HG02870 (cell line): Measurements from ENCODE around the gene MAGEA11.
"Not testable (repeated sequence)": the region's sequence is repeated elsewhere in the genome, so short reads cannot be mapped to it uniquely, and the experiment has no call there.

Experiments
- ATAC-seq: cut with Tn5 transposase; IDR thresholded peaks from one replicate; pipeline ENCODE4 v1.9.1; 2021; ENCODE audit warnings: mild to moderate bottlenecking, moderate library complexity; ENCODE audit not compliant: unreplicated experiment

Gene MAGEA11

GRCh38 chrX:149711545-149712236 is at the start of gene MAGEA11:
TSS of gene MAGEA11 (plus strand) at chrX:149712060. CDS start at chrX:149713160, 1,100 bp downstream.
- ATAC-seq = no peak

- ATAC-seq = not testable (repeated sequence)
Observed at GRCh38 chrX:149675088-149675487, 36.8 kb upstream of the MAGEA11 start.

- not testable (repeated sequence) for ATAC-seq
Observed at GRCh38 chrX:149675554-149675953, 36.3 kb upstream of the MAGEA11 start.

GRCh38 chrX:149679164-149679678 is 32.6 kb upstream of the MAGEA11 start:
- not testable (repeated sequence) for ATAC-seq

GRCh38 chrX:149681182-149681581 is 30.7 kb upstream of the MAGEA11 start:
- ATAC-seq = no peak

GRCh38 chrX:149682031-149682430 is 29.8 kb upstream of the MAGEA11 start:
- no peak for ATAC-seq

GRCh38 chrX:149682956-149683947 is 28.6 kb upstream of the MAGEA11 start:
- no peak for ATAC-seq

- ATAC-seq = no peak
Observed at GRCh38 chrX:149683966-149684730, 27.7 kb upstream of the MAGEA11 start.

GRCh38 chrX:149687991-149688390 is 23.9 kb upstream of the MAGEA11 start:
- ATAC-seq = no peak

GRCh38 chrX:149688552-149688951 is 23.3 kb upstream of the MAGEA11 start:
- no peak for ATAC-seq

- no peak for ATAC-seq
Observed at GRCh38 chrX:149691794-149692193, 20.1 kb upstream of the MAGEA11 start.

GRCh38 chrX:149692686-149693272 is 19.1 kb upstream of the MAGEA11 start:
- ATAC-seq = not testable (repeated sequence)

GRCh38 chrX:149699761-149700160 is 12.1 kb upstream of the MAGEA11 start:
- no peak for ATAC-seq

- ATAC-seq = no peak
Observed at GRCh38 chrX:149704664-149705063, 7.2 kb upstream of the MAGEA11 start.

- no peak for ATAC-seq
Observed at GRCh38 chrX:149707147-149707901, 4.5 kb upstream of the MAGEA11 start.

GRCh38 chrX:149712831-149713230 is 971 bp downstream of the MAGEA11 start:
- no peak for ATAC-seq

- ATAC-seq = no peak
Observed at GRCh38 chrX:149713279-149714050, 1.6 kb downstream of the MAGEA11 start.

GRCh38 chrX:149715468-149715867 is 3.6 kb downstream of the MAGEA11 start:
- no peak for ATAC-seq

- no peak for ATAC-seq
Observed at GRCh38 chrX:149716632-149717031, 4.8 kb downstream of the MAGEA11 start.
